HG03095 (cell line): Measurements from ENCODE around the gene FMN1.

ENCODE experiments used
- ATAC-seq: cut with Tn5 transposase; IDR thresholded peaks from one replicate; pipeline ENCODE4 v1.9.1; 2021; ENCODE audit warnings: moderate library complexity; ENCODE audit not compliant: unreplicated experiment

FMN1 gene

DNA sequence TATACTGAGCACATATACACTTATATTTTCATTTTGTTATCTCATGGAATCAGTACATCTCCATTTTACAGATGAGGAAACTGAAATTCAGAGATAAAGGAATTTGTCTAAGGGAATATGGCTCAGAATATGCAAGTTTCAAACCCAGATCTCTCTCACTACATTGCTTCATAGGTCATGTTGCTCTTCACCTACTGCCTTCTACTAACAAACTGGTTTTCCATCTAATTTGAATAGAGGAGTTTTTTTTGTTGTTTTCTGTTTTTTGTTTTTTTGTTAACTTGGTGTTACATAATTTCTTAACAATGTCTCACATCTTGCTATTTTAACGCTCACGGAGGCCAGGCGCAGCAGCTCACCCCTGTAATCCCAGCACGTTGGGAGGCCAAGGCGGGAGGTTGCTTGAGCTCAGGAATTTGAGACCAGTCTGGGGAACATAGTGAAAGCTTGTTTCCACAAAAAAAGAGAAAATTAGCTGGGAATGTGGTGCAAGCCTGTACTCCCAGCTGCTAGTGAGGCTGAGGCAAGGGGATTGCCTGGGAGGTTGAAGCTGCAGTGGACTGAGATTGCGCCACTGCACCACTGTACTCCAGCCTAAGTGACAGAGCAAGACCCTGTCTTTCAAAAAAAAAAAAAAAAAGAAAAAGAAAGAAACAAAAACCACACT, 37.0 kb downstream of the FMN1 start:
- no peak for ATAC-seq

DNA sequence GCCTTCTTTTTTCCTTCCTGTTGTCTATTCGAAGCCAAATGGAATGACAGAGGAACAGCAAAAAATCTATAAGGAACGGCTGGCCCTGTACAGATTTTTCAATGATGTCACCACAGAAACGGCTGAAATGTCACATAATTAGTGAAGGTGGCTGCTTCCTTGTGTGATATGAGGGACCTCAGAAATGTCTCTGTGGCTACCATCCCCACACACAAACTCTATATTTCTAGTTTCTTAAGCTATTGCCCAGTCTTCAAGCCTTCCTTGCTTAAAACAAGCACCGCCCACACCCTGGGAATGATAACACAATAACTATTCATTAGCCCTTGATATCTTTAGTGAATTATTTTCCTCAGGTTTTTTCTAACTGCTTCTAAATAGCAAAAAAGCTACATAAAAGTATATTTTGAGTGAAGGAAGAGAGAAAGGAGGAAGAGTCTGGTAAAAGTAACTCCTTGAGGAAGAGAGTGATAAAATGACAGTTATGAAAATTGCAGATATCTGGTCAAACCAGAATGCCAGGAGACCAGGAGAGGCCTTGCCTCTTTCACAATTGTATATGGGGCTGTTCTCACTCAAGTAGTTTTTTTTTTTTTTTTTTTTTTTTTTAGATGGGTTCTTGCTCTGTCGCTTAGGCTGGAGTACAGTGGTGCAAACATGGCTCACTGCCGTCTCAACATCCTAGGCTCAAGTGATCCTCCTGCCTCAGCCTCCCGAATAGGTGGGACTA, 38.7 kb downstream of the FMN1 start:
- no peak for ATAC-seq

DNA sequence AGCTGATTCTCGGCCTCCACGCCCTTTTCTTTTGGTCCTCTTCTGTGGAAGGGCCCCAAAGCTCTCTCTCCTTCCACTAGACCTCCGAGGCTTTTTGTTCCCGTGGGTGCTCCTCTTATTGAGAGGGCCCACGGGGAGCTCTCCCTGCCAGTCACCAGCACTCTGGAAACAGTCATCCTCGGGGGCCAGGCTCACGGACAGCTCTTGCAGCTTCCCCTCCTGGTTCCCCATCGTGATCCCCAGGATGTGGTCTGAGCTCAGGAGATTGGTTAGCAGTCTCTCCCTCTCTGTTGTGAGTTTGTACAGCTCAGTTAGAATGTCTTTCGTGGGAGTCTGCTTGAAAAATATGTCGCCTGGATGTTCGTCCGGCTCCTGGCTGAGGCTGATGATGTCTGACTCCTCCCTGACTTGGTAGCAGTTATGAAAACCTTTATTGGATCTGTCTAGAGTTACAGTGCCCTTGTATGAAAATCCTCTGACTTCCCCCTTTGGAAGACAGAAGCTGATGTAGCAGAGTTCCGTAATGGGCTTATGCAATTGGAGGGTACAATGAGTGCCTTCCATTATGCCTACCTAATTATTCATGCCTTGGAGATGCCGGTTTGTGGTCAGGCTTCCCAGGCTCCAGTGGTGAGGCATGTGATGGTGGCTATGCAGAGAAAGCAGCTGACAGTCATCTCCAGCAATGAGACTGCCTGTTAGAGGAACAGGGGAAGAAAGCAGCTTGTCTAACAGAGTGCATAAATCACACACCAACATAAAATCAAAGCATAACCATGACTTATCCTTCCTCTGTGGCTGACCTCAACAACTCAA, 40.0 kb downstream of the FMN1 start:
- no peak for ATAC-seq

DNA sequence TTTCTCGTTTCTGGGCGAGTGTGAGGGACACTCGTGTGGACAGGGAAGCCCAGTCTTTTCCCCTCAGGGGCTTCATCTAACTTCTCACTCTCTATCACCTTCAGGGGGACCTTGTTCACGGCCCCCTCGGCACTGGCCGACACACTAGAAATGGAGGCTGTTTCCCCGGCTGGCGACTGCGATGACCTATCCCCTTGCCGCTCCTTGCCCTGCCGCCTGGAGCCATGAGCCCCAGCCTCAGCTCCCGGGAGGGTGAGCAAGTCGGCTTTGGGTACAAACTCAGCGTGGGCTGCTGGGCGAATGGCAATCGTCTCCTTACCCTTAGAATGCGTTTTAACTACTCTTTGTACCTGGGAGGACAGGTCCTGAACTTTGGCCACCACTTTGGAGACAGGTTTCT, 41.0 kb downstream of the FMN1 start:
- ATAC-seq, result no peak

DNA sequence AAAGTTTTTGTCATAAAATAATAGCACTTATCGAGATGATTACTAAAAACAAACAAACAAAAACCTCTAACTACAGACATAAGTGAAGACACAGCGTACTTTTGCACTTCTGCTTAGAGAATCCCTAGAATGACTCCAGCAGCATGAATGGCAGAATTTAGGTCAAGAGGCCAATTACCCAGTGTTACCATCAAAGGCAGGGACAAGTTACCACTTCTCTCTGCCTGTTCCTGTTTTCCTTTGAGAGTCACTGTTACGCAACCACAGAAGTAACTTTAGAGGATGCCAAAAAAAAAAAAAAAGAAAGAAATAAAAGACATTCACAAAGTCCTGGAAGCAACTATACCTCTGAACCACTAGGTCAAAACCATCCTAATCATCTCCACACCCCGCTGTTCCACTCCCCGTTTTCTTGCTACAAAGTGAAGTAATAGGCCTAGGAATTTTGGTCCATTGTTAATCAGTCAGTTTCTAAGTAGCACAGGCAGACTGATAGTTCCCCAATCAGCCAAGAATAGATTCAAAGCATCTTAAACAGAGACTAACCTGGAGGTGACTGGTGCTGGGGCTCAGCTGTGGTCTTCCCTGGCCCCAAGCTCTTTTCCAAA, 41.9 kb downstream of the FMN1 start:
- ATAC-seq, result no peak

DNA sequence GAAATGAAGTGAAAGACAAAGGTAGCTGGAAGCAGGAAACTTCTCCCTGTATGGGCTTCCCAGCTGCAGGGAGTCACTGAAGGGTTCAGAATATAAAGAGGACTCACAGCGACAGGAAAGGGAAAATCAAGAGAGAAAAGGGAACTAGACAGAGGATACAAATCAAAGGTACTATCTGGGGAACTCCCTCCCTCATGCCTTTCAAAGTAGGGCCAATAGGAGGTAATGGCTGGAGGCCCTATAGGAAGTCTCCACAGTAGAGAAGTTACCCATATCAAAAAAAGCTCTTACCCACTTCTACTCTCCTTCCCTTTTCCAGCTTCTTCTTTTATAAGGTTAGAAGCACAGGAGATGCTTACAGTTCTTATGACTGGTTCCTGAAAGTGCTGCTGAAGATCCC, 43.5 kb downstream of the FMN1 start:
- ATAC-seq, result no peak

DNA sequence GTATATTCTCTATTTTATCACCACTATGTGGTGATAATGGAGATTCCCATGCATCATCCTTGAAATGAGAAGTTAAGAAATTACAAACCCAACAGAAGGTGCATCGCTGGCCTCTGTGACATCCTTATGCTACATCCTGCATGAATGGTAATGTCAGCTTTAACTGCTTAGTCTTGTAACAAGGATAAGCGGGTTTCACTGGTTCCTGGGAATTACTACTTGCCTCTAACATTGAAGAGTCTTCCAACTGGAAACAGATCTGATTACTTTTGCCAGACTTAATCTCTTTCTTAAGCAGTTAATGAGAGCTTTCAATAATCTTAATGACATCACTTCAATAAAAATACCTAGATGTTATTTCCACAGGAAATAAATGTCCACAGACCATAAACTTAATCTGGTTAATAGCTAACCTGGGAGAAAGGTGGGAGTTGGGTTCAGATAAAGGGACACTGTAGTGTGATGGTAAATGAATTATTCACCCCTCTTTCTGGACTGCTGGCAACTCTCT, 44.0 kb downstream of the FMN1 start:
- ATAC-seq, result no peak

DNA sequence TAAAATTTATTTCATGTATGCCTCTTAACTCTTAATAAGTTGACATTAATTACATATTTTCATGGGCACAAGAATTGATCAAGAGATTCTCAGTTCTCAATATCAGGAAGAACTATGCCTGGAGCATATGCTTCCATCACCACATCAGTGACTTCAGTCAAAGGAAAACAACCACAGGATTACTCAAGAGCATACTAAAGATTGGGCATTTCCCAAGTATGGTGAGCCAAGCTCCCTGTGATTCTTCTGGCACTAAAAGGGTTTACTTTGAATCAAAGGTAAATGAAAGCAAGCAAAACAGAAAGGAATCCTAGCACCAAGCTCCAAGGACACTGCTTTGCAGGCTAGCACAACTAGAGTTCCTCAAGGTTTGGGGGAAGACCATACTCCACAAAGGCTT, 44.6 kb downstream of the FMN1 start:
- no peak for ATAC-seq

DNA sequence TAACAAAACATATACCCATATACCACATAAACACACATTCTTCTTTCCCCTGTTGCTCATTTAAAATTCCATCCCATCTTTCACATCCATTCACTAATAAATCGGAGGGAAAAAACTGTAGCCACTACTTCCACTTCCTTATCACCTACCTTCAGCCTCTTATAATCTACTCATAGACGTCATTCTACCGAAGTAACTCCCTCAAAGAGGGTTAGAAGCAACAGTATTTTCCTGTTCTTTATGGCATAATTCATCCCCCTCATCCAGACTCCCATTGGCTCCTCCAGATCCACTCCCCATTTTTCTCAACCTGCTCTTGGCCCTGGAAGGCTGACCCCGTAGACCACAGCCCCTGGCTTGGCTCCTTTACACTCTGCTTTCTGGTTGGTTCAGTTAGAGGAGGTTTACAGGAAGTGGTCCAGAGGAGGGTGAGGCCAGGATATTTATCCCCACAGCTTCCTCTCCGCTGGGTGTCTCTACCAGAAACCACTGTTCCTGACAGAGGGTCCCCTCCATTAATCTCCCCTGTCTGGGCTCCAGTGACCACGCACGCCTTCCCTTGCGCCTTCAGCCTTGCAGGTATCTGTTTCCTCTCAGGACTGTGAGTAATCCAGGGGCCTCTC, 46.3 kb downstream of the FMN1 start:
- no peak for ATAC-seq

DNA sequence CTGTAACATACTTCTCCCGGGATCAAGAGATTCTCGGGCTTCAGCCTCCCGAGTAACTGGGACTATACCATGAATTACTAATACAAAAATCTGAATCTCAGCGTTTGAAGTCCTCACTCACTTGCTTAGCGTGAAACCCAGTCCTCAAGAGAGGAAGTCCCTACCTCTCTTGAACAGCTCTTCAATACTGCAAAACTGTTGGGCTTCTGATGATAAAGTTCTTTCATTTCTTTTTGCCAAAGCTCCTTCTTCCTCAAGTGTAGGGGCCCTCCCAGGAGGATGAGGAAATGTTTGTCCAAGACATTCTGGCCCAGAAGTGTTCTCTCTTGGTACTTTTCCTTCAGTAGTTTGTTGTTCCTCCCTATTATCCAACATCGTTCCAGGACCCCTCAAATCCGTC, 48.5 kb downstream of the FMN1 start:
- ATAC-seq, result no peak

DNA sequence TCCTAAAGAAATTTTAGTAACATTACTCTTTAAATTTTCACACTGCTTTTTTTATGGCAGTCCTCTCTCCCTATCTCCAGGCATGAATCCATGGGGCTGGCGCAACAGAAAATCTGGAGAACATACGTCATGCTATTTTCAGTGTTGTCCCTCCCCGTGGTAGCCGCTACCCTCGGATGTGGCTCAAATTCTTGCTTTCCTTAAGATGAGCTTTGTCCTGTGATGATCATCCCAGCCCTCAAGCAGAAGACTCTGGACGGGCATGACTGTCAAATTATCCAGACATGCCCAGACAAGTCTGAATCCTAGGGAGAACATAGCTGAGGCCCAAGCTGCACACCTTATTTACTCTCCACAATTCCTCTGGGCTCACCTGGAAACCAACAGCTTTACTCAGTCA, 49.1 kb downstream of the FMN1 start:
- no peak for ATAC-seq

DNA sequence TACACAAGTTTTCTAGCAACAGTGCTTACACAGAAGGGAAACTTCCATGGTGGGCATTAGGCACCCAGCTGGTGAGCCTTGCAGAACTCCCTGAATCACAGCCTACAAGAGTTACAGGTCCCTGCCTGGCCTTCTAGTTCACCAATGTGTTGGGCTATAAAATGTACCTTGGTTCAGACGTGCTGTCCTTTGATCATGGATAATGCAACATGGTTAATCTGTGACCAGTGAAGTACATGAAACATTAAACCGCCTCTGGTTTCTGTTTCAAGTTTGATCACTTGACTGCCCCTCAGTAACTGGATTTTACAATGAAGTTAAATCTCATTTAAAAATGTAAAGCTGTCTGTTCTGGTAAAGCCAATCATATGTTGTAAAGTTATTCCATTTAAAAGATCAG, 51.8 kb downstream of the FMN1 start:
- no peak for ATAC-seq

DNA sequence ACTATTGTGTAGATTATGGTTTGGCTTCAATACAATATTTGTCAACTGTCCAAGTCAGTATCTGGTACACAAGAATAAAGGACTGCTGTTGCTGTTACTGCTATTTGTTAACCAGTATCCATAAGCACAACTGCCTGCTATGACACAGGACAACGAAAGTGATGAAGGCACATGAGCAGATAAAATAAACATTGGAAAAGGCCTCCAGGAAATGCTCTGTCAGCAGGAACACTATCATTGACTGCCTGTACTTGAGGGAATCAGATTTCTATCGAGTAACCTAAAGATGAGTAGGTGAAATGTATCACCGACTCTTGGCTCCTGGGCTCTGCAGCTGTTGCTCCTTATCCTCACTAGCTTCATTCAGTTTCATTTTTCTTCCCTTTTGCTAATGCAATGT, 56.5 kb downstream of the FMN1 start:
- ATAC-seq, result no peak

DNA sequence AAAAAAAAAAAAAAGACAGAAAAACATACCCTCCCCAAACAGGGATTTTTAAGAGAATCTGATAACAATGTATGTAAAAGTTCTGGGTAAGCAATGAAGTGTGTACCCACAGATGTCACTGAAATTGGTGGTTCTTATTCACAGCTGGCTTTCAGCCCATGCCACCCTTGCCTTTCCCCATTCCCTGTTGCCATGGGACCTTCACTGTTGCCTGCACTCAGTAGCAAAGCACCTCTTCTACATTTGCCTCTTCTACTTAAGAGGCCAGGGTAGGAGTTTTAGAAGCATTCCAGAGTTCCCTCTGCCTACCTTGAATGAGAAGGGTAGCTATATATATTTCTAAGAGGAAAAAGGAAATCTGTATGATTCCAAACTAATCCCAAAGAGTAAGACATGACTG, 57.4 kb downstream of the FMN1 start:
- ATAC-seq, result no peak

DNA sequence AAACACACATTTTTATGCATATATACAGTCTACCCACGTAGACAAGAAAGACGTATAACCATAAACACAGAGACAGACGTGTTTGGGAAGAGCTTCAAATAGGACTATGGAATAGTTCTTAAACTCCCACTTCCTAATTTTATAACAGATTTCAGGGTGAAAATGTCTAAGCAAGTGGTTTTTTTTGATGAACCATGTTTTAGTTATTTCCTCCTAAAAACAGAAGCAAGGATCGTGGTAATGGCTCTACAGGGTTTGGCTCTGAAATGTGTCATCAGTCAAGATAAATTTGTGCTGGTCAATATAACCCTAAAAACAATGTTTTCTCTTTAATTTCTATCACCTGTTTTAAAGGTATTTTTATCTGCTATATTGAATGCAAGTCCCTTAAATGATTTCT, 58.2 kb downstream of the FMN1 start:
- no peak for ATAC-seq

DNA sequence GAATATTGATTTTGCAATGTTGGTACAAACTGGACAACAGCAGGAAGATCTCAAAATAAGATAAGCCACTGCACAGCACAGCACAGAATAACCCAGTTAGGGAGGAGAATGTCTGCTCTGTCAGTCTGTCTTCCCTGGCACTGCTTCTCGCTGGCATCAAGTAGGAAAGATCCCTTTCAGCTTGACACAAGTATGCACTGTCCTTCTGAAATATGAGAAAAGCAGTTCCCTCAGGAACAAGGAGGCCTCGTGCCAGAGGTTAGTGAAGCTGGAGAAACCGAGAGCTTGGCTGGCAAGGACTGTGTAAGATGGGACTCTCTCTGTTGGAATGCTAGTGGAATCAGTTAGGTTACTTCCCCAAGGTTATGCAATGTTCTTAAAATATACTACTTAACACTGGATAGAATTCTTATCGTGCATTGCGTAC, 59.1 kb downstream of the FMN1 start:
- no peak for ATAC-seq

DNA sequence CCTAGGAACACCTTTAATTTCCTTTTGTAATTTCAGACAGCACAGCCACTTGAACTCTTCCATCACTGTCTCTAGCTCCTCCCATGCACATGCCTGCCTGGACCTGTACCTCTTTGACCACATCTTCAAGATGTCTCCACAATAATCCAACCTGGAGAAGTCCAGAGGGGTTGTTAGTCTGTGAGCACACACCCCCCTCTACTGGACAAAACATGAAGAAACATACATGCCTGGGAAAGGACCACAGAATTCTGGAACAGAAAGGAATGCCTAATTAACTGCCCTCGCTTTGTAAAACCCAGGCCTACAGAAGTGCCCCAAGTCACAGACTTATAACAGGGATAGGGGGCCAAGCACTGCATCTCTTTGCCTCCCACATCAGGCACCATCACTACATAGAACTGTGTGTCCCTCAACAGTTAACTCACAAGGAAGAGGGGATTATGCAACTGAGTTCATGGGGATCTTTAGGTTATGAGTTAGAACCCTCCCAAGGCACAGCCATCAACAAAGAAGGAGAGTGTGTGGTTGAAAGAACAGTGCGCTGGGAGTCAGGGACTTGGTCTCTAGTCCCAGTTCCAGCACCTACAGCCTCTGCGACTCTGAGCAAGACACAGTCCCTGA, 61.7 kb downstream of the FMN1 start:
- no peak for ATAC-seq

DNA sequence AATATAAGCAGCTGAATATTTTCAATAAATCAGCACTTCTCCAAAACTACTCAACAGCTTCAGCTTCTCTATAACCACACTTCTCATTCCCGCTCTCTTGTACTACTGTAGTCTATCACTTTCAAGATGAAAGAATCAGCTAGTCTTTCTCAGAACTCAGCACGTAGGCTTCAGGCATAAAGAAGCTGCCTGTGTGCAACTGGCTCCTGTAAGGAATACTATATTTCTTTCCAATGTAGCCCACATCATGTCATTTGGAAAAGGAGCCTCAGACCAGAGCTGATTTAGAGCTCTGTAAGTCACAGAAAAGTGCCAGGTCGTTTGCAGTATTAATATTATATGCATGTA, 62.3 kb downstream of the FMN1 start:
- no peak for ATAC-seq

DNA sequence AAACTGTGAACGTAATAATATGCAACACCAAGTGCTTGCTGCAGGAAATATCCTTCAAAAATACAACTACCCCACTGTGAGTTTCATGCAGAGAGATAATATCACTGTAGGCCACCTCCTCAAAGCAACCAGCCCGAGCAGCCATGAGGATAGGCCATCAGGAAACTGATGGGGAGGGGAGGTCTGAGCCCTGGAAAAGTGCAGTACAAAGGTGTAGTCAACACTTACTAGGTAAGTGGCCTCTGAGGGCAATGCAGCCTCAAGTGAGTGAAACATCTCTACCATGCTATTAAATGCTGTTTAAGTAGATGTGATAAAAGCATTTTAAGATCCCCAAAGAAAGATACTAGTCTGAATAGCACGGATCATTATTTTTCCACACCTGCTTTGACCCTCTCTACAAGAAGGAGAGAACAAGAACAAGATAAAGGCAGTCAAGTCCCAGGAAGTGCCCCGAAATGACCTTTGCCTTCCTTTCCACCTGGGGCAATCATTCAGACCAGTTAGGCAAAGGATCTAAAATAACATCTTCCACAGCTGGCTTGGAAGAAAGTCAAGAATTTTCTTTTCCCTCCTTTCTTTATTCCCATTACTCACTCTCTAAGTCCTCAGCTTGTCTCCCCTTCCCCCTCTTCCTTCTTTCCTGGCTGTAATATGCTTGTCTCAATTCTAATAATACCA, 62.8 kb downstream of the FMN1 start:
- ATAC-seq, result no peak
